Ovary (tissue), 3 donors: ENCODE results near the gene TAAR6.

ENCODE experiments used
- EP300 ChIP-seq: sonication (generic); formaldehyde crosslinking; IDR thresholded peaks from one replicate; pipeline ENCODE4 v1.6.1; 2017; ENCODE audit warnings: antibody characterized with exemption
- POLR2A ChIP-seq: fragments of 450-650 bp; IDR thresholded peaks from one replicate; pipeline ENCODE4 v1.6.1; 2017; ENCODE audit warnings: antibody characterized with exemption, mild to moderate bottlenecking, moderate library complexity
- TF ChIP-seq, protein P1 (sequence below), 3 donors: fragments of 450-650 bp in 2 of 3; fragments of 200-600 bp in 1 of 3; IDR thresholded peaks; one replicate each; pipeline versions ENCODE4 v1.5.1 to v1.8.0; 2016 to 2022; ENCODE audit warnings: antibody characterized with exemption in 3 of 3, mild to moderate bottlenecking in 1 of 3
- donor health status: DM: no; HTN: no; CAD: no.

GRCh38 chr6:132604635-132605152, 34.6 kb downstream of the TAAR6 start:
- TF ChIP-seq, protein P1, sequence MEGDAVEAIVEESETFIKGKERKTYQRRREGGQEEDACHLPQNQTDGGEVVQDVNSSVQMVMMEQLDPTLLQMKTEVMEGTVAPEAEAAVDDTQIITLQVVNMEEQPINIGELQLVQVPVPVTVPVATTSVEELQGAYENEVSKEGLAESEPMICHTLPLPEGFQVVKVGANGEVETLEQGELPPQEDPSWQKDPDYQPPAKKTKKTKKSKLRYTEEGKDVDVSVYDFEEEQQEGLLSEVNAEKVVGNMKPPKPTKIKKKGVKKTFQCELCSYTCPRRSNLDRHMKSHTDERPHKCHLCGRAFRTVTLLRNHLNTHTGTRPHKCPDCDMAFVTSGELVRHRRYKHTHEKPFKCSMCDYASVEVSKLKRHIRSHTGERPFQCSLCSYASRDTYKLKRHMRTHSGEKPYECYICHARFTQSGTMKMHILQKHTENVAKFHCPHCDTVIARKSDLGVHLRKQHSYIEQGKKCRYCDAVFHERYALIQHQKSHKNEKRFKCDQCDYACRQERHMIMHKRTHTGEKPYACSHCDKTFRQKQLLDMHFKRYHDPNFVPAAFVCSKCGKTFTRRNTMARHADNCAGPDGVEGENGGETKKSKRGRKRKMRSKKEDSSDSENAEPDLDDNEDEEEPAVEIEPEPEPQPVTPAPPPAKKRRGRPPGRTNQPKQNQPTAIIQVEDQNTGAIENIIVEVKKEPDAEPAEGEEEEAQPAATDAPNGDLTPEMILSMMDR (IDR thresholded peaks at IDR 0.05): no peak
- no peak for TF ChIP-seq POLR2A
- TF ChIP-seq EP300: no peak
